OCI-LY7 (cell line): ENCODE data around the gene ADPRHL1.
"Not testable (repeated sequence)": the region's sequence is repeated elsewhere in the genome, so short reads cannot be mapped to it uniquely, and the experiment has no call there.

Experiments
- CTCF ChIP-seq: fragments of 200-600 bp; sonication (generic); conservative IDR thresholded peaks from 2 replicates; pipeline ENCODE4 v1.5.1; 2014; ENCODE audit warnings: mild to moderate bottlenecking, antibody characterized with exemption, low read length, moderate library complexity, mixed read lengths
- EZH2phosphoT487 ChIP-seq: fragments of 200-600 bp; sonication (generic); IDR thresholded peaks from 2 replicates; pipeline ENCODE4 v1.6.1; 2018; ENCODE audit warnings: low read depth, borderline replicate concordance, mild to moderate bottlenecking, mixed run types, antibody characterized with exemption, low read length, moderate library complexity, mixed read lengths

GRCh38 chr13:113436866-113437265 lies 16.4 kb downstream of the ADPRHL1 start:
- not testable (repeated sequence) for TF ChIP-seq CTCF, EZH2phosphoT487
